Tibial nerve (tissue), 4 donors: ENCODE results near the gene DHRS7C.

Experiments
- EP300 ChIP-seq, 2 donors: sonication (generic); formaldehyde crosslinking; IDR thresholded peaks; one replicate each; pipeline ENCODE4 v1.6.1; 2017; ENCODE audit warnings: antibody characterized with exemption in 2 of 2, mild to moderate bottlenecking in 1 of 2
- TF ChIP-seq, protein P1 (sequence below), 5 experiments: fragments of 200-600 bp in 3 of 5; fragments of 450-650 bp in 2 of 5; sonication (generic) in 3 of 5; IDR thresholded peaks; one replicate each; pipeline ENCODE4 v1.5.1; 2016 to 2019; ENCODE audit warnings: antibody characterized with exemption in 5 of 5, mild to moderate bottlenecking in 3 of 5, moderate library complexity in 2 of 5

DNA sequence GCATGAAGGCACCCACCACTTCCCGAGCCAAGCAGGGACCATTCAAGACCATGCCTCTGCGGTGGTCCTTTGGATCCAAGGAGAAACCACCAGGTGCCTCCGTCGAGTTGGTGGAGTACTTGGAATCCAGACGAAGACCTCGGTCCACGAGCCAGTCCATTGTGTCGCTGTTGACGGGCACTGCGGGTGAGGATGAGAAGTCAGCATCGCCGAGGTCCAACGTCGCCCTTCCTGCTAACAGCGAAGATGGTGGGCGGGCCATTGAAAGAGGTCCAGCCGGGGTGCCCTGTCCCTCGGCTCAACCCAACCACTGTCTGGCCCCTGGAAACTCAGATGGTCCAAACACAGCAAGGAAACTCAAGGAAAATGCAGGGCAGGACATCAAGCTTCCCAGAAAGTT lies 63.4 kb downstream of the DHRS7C start:
- TF ChIP-seq EP300 (IDR thresholded peaks at IDR 0.05): no peak
- TF ChIP-seq, protein P1, sequence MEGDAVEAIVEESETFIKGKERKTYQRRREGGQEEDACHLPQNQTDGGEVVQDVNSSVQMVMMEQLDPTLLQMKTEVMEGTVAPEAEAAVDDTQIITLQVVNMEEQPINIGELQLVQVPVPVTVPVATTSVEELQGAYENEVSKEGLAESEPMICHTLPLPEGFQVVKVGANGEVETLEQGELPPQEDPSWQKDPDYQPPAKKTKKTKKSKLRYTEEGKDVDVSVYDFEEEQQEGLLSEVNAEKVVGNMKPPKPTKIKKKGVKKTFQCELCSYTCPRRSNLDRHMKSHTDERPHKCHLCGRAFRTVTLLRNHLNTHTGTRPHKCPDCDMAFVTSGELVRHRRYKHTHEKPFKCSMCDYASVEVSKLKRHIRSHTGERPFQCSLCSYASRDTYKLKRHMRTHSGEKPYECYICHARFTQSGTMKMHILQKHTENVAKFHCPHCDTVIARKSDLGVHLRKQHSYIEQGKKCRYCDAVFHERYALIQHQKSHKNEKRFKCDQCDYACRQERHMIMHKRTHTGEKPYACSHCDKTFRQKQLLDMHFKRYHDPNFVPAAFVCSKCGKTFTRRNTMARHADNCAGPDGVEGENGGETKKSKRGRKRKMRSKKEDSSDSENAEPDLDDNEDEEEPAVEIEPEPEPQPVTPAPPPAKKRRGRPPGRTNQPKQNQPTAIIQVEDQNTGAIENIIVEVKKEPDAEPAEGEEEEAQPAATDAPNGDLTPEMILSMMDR (IDR thresholded peaks at IDR 0.05): no peak
